Left forelimb (tissue), 1 donor: Measurements from ENCODE around the gene OR10R2.
"Not testable (repeated sequence)": the region's sequence is repeated elsewhere in the genome, so short reads cannot be mapped to it uniquely, and the experiment has no call there.

Experiments
- DNase-seq: peaks from one replicate; pipeline ENCODE4 v3.0.0-alpha.2; 2018; ENCODE audit warnings: low spot score

Gene OR10R2

GRCh38 chr1:158471920-158472319 lies at the start of gene OR10R2:
Gene OR10R2 (plus strand): TSS chr1:158472220. CDS start chr1:158472326, 106 bp downstream.
- DNase-seq: no peak

GRCh38 chr1:158425027-158425426 lies 47.0 kb upstream of the OR10R2 start:
- DNase-seq: no peak

GRCh38 chr1:158426137-158426536 lies 45.9 kb upstream of the OR10R2 start, which contains the start of gene OR10K2:
Gene OR10K2 (minus strand): TSS chr1:158426237. CDS start chr1:158420866, 5,371 bp downstream.
- no peak for DNase-seq

GRCh38 chr1:158430163-158430562 lies 41.9 kb upstream of the OR10R2 start:
- not testable (repeated sequence) for DNase-seq

GRCh38 chr1:158434741-158435140 lies 37.3 kb upstream of the OR10R2 start:
- DNase-seq: no peak

GRCh38 chr1:158445376-158445775 lies 26.6 kb upstream of the OR10R2 start:
- DNase-seq: no peak

- no peak for DNase-seq
These were observed 17.5 kb upstream of the OR10R2 start for GRCh38 chr1:158454537-158454936.

- DNase-seq: no peak
These were observed 14.8 kb upstream of the OR10R2 start for GRCh38 chr1:158457246-158457645.

GRCh38 chr1:158458263-158458662 lies 13.8 kb upstream of the OR10R2 start:
- no peak for DNase-seq

- no peak for DNase-seq
These were observed 10.5 kb upstream of the OR10R2 start, which contains the start of gene OR10K1 for GRCh38 chr1:158461534-158461933. Gene OR10K1 (plus strand): TSS chr1:158461834. CDS start chr1:158465562, 3,728 bp downstream.

GRCh38 chr1:158485455-158485854 lies 13.4 kb downstream of the OR10R2 start:
- no peak for DNase-seq

- DNase-seq: no peak
These were observed 19.3 kb downstream of the OR10R2 start for GRCh38 chr1:158491316-158491715.

GRCh38 chr1:158493054-158493453 lies 21.0 kb downstream of the OR10R2 start:
- no peak for DNase-seq

- DNase-seq: no peak
These were observed 22.8 kb downstream of the OR10R2 start for GRCh38 chr1:158494796-158495195.

- no peak for DNase-seq
These were observed 24.4 kb downstream of the OR10R2 start for GRCh38 chr1:158496374-158496773.

- DNase-seq: no peak
These were observed 34.5 kb downstream of the OR10R2 start for GRCh38 chr1:158506369-158506987.

GRCh38 chr1:158507511-158507910 lies 35.5 kb downstream of the OR10R2 start:
- DNase-seq: no peak

- DNase-seq: no peak
These were observed 37.6 kb downstream of the OR10R2 start for GRCh38 chr1:158509471-158510156.

GRCh38 chr1:158516966-158517365 lies 44.9 kb downstream of the OR10R2 start:
- no peak for DNase-seq

- no peak for DNase-seq
These were observed 48.0 kb downstream of the OR10R2 start for GRCh38 chr1:158520021-158520420.

- DNase-seq: no peak
These were observed 49.1 kb downstream of the OR10R2 start for GRCh38 chr1:158520955-158521665.

- no peak for DNase-seq
These were observed 49.6 kb downstream of the OR10R2 start for GRCh38 chr1:158521666-158522058.
